ENCODE data around the gene FCGR1A. TPM values are rescaled to one million over a fixed set of nuclear protein-coding genes. Genes with fewer than 3 reads are reported as not detected.
"Not testable (repeated sequence)": the region's sequence is repeated elsewhere in the genome, so short reads cannot be mapped to it uniquely, and the experiment has no call there.

The FCGR1A gene
- total RNA-seq (2021) (not detected in 2 replicates), Bru-seq, nascent RNA (not detected), BruChase-seq, experiment 1, labeled RNA remaining after a 2-hour chase (not detected), BruChase-seq, experiment 2, labeled RNA remaining after a 6-hour chase (not detected)
- long read RNA-seq = 0 reads

DNA sequence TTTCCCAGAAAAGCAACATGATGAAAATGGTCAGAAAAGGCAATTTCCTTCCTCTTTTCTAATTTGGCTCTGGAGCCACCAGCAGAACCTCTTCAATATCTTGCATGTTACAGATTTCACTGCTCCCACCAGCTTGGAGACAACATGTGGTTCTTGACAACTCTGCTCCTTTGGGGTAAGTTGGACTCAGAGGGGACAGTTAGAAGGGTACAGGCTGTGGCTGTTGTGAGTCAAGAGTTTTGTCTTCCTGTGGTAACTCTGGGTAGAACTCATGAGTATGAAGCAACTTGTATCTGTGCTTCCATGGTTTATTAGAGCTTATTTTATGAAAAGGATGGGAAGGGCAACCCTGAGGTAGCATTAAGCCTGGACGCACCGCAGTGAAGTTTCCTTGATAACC is at the start of gene FCGR1A:
Gene FCGR1A, plus strand, starts transcription at position 95 of the 400 bp plus-strand sequence. Its CDS starts 50 bp downstream, at position 145.
- intact Hi-C loops (cut with micrococcal nuclease; ENCODE audit: unreplicated experiment); H3K27ac ChIP-seq; H3K9me2 ChIP-seq (ENCODE audit: insufficient read depth); POLR2A ChIA-PET (ENCODE audit: unreplicated experiment); H3K4me1 ChIP-seq (replicated peaks; ENCODE audit: insufficient read depth); H3K27me3 ChIP-seq (ENCODE audit: insufficient read depth, low read depth); DNase-seq; CTCF ChIA-PET; H3K4me2 ChIP-seq; H3K79me2 ChIP-seq (ENCODE audit: low read depth); H3F3A ChIP-seq (ENCODE audit: insufficient read depth, low read depth); H3K9me3 ChIP-seq (ENCODE audit: insufficient read depth, low read depth); BruUV-seq (replicated peaks); H4K20me1 ChIP-seq (ENCODE audit: insufficient read depth); H3K4me3 ChIP-seq; H3K36me3 ChIP-seq (ENCODE audit: low read depth); H2AFZ ChIP-seq: not testable (repeated sequence)

DNA sequence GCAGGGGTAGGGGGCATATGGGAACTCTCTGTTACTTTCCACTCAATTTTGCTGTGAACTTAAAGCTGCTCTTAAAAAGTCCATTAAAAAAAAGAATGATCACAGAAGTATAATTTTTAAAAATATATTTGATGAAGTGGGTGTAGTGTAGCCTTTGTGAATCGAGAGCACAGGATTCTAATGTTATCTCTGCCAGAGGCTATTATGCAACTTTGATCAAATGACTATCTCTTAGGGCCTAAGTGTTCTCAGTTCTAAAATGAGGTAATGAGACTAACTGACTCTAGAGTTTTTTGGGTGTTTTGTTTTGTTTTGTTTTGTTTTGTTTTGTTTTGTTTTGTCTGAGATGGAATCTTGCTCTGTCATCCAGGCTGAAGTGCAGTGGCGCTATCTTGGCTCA is 49.7 kb upstream of the FCGR1A start:
- H4K20me1 ChIP-seq (ENCODE audit: insufficient read depth); POLR2A ChIA-PET (ENCODE audit: unreplicated experiment); intact Hi-C loops (cut with micrococcal nuclease; ENCODE audit: unreplicated experiment); BruUV-seq (replicated peaks); H3K4me1 ChIP-seq (replicated peaks; ENCODE audit: insufficient read depth); H3F3A ChIP-seq (ENCODE audit: insufficient read depth, low read depth); CTCF ChIA-PET; DNase-seq; H3K4me2 ChIP-seq; H3K4me3 ChIP-seq; H3K36me3 ChIP-seq (ENCODE audit: low read depth); H3K9me2 ChIP-seq (ENCODE audit: insufficient read depth); H2AFZ ChIP-seq; H3K79me2 ChIP-seq (ENCODE audit: low read depth); H3K9me3 ChIP-seq (ENCODE audit: insufficient read depth, low read depth); H3K27me3 ChIP-seq (ENCODE audit: insufficient read depth, low read depth); H3K27ac ChIP-seq: not testable (repeated sequence)

DNA sequence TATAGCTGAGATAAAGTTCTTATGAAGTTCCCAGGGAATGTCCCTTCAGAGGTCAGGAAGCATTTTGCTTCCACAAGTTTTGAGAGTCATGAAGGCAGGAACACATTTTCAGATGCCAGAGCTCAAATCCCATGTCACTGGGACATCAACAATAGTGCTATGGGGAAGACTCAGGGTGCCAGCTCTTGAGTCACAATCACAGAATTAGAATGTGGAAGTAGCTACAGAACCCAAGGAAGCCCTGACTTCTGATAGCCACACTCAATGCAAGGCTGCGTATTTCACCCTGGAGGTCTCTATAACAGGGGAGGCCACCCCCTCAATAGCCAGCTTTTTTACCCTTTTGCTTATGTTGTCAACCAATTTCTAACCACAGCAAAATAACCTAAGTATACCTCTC is 47.8 kb upstream of the FCGR1A start:
- POLR2A ChIA-PET (ENCODE audit: unreplicated experiment); H3F3A ChIP-seq (ENCODE audit: insufficient read depth, low read depth); BruUV-seq (replicated peaks); H3K9me2 ChIP-seq (ENCODE audit: insufficient read depth); H3K27me3 ChIP-seq (ENCODE audit: insufficient read depth, low read depth); H3K4me2 ChIP-seq; H3K4me1 ChIP-seq (replicated peaks; ENCODE audit: insufficient read depth); H2AFZ ChIP-seq; H3K27ac ChIP-seq; CTCF ChIA-PET; DNase-seq; H3K79me2 ChIP-seq (ENCODE audit: low read depth); H3K9me3 ChIP-seq (ENCODE audit: insufficient read depth, low read depth); H4K20me1 ChIP-seq (ENCODE audit: insufficient read depth); H3K36me3 ChIP-seq (ENCODE audit: low read depth); H3K4me3 ChIP-seq; intact Hi-C loops (cut with micrococcal nuclease; ENCODE audit: unreplicated experiment): not testable (repeated sequence)

DNA sequence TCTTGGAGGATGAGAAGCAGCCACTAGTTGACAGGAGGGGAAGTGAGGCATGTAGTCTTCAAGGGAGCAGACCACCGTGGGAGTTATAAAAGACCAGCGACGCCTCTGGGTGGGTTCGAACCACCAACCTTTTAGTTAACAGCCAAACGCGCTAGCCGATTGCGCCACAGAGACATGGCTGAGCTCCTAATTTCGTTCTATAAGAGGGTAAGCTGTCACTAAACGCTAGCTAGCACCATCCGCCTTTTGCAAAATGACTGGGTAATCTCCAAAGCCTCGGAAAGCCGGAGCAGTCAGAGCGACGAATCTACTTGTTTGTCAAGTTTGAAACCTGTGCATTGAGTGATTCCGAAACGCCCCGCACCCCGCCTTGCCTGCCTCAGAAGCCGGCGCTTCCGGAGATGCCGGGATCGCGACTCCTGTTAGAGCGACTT is 42.3 kb upstream of the FCGR1A start:
- H3K27me3 ChIP-seq (ENCODE audit: insufficient read depth, low read depth); POLR2A ChIA-PET (ENCODE audit: unreplicated experiment); H3K36me3 ChIP-seq (ENCODE audit: low read depth); intact Hi-C loops (cut with micrococcal nuclease; ENCODE audit: unreplicated experiment); H3K9me3 ChIP-seq (ENCODE audit: insufficient read depth, low read depth); H3K9me2 ChIP-seq (ENCODE audit: insufficient read depth); H3F3A ChIP-seq (ENCODE audit: insufficient read depth, low read depth); H3K79me2 ChIP-seq (ENCODE audit: low read depth); CTCF ChIA-PET; H4K20me1 ChIP-seq (ENCODE audit: insufficient read depth); H3K4me1 ChIP-seq (replicated peaks; ENCODE audit: insufficient read depth); BruUV-seq (replicated peaks): not testable (repeated sequence)
- Histone ChIP-seq H2AFZ (peak overlapping the region; percentile 84), H3K4me3 (peak overlapping the region; percentile 46; the same call in 1 of the 2 replicates), H3K27ac (0 out of 2 replicates have a peak overlapping the region, but pooled peaks have one; percentile 4), H3K4me2 (peak overlapping the region; percentile 54)
- peak; percentile 44 to 59 for DNase-seq

DNA sequence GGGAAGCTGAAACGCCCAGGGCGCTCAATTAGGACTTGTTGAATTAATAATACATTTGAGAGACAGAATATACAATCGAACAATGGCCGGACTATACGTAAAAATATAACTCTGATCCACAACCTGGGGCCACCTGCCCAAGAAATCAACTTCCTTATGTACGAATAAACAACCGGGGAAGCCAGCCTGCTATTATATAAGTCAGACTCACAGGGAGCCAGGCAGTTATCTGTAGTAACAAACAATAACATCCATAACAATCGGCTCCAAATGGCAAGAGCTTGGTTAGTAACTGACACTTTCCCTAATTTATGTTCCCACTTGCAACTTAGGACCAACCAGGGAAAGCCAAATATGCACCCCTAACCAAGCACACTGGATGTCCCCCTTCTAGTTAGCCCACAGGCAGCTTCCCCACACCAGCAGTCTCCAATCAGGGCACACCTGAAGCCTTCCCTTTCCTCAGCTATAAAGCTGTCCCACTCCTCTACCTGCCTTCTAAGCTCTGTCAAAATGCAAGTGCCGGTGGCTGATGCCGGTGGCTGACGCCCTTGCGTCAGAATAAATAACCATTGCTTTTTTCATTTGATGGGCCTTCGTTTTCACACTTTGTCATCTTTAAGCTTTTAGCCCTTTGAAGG is 41.8 kb upstream of the FCGR1A start:
- H3F3A ChIP-seq (ENCODE audit: insufficient read depth, low read depth); intact Hi-C loops (cut with micrococcal nuclease; ENCODE audit: unreplicated experiment): not testable (repeated sequence)
- peak overlapping the region; percentile 54 for H3K4me2 ChIP-seq

DNA sequence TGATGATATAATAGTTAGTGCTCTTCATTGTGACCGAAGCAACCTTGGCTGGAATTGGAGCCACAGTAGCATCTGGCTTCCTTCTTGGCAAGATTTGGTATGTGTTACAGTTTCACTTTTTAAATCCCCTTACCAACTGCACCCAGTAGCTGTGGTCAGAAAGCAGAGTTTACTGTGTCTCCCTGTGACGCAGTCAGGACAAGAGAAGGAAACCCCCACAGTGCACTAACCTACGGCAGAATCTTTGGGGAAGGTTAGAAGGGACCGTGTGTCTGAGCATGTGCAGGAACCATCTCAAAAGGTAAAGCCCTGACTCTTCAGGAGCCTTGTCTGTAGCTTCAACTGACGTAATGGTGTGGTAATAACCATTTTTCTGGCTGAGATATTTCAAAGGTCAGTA is 40.6 kb upstream of the FCGR1A start:
- H3K9me3 ChIP-seq (ENCODE audit: insufficient read depth, low read depth); CTCF ChIA-PET; H3F3A ChIP-seq (ENCODE audit: insufficient read depth, low read depth); DNase-seq; H3K79me2 ChIP-seq (ENCODE audit: low read depth); H3K4me3 ChIP-seq; H3K27ac ChIP-seq; H3K4me2 ChIP-seq; intact Hi-C loops (cut with micrococcal nuclease; ENCODE audit: unreplicated experiment); POLR2A ChIA-PET (ENCODE audit: unreplicated experiment); H3K4me1 ChIP-seq (replicated peaks; ENCODE audit: insufficient read depth); H3K27me3 ChIP-seq (ENCODE audit: insufficient read depth, low read depth); H2AFZ ChIP-seq; H3K36me3 ChIP-seq (ENCODE audit: low read depth); BruUV-seq (replicated peaks); H3K9me2 ChIP-seq (ENCODE audit: insufficient read depth); H4K20me1 ChIP-seq (ENCODE audit: insufficient read depth): not testable (repeated sequence)

More for the DNA sequence above, 41.8 kb upstream of the FCGR1A start:
- H4K20me1 ChIP-seq (ENCODE audit: insufficient read depth); H3K27me3 ChIP-seq (ENCODE audit: insufficient read depth, low read depth); H3K36me3 ChIP-seq (ENCODE audit: low read depth); BruUV-seq (replicated peaks); H3K79me2 ChIP-seq (ENCODE audit: low read depth); H3K9me2 ChIP-seq (ENCODE audit: insufficient read depth); H3K4me1 ChIP-seq (replicated peaks; ENCODE audit: insufficient read depth); POLR2A ChIA-PET (ENCODE audit: unreplicated experiment); H3K9me3 ChIP-seq (ENCODE audit: insufficient read depth, low read depth); DNase-seq; CTCF ChIA-PET: not testable (repeated sequence)
- H3K27ac ChIP-seq = 0 out of 2 replicates have a peak overlapping the region, but pooled peaks have one; percentile 4
- H2AFZ ChIP-seq = peak overlapping the region; percentile 84
- H3K4me3 ChIP-seq = peak overlapping the region; percentile 46; the same call in 1 of the 2 replicates

DNA sequence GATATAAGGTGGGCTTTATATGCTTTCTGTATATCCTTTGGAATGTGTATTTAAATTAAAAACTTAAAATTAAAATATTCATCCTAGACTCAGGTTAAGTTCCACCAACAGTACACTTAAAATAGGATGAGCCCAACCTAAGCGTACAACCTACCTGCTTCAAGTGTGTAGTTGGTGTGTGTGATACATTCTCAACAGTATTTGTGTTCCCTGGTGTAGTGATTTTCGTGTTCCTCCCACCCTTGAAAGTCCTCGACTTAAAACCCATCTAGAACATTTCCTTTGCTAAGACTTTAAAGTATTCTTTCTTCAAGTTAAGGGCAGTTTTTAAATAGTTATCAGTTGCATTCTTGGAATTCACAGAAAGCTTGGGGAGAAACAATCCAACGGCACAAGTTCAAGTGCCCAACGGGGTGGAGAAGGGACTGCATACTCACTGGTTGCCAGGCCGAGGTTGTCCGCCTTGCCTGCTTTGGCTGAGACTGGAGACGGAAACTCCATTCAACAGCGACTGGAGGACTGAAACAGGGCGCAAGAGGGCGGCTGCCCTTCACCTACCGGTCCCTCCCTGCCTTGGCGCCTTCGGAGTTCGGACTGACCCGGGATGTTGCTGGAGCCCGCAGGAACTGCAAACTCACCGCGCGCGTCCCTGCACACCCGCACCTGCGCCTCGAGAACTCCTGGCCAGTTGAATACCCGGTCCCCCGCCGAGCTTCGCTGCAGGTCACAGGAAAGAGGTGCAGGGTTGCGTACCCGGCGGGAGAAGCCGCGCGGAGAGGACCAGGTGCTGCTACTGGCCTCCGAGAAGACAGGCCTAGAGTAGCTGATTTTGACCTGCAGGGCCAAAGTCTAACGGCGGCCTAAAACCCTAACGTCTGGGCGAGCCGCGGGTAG is 35.8 kb upstream of the FCGR1A start:
- POLR2A ChIA-PET (ENCODE audit: unreplicated experiment); CTCF ChIA-PET; intact Hi-C loops (cut with micrococcal nuclease; ENCODE audit: unreplicated experiment); H3K4me2 ChIP-seq; H3K4me1 ChIP-seq (replicated peaks; ENCODE audit: insufficient read depth); H3K27ac ChIP-seq; H3K4me3 ChIP-seq; H3K9me2 ChIP-seq (ENCODE audit: insufficient read depth); BruUV-seq (replicated peaks); H3K79me2 ChIP-seq (ENCODE audit: low read depth); H3K9me3 ChIP-seq (ENCODE audit: insufficient read depth, low read depth); H3F3A ChIP-seq (ENCODE audit: insufficient read depth, low read depth); H3K36me3 ChIP-seq (ENCODE audit: low read depth); H2AFZ ChIP-seq; H3K27me3 ChIP-seq (ENCODE audit: insufficient read depth, low read depth); H4K20me1 ChIP-seq (ENCODE audit: insufficient read depth): not testable (repeated sequence)
- peak in 1 of 2 experiments; percentile 3 for DNase-seq
